Activated CD4-positive, alpha-beta T cell treated with anti-CD3 and anti-CD28 coated beads, Interleukin-2, amount 10 ng/mL, durations not matched to agents 24 days and 14 days (primary cell): ENCODE results near the gene SRGAP2C. TPM values are rescaled to one million over a fixed set of nuclear protein-coding genes. Genes with fewer than 3 reads are reported as not detected.
A peak's percentile ranks its signal among the peaks of the same experiment; 100 is the strongest.
"Not testable (repeated sequence)": the region's sequence is repeated elsewhere in the genome, so short reads cannot be mapped to it uniquely, and the experiment has no call there.

Source experiments
- DNase-seq: peaks from one replicate; pipeline ENCODE4 v3.0.0; 2022
- H3K27ac Mint-ChIP-seq: one replicate; pipeline ENCODE4 v1.8.0; 2022; ENCODE audit warnings: mild to moderate bottlenecking, mixed read lengths
- H3K27me3 Mint-ChIP-seq: one replicate; pipeline ENCODE4 v1.8.0; 2022; ENCODE audit warnings: mixed read lengths
- H3K36me3 Mint-ChIP-seq: one replicate; pipeline ENCODE4 v1.8.0; 2022; ENCODE audit warnings: low read depth, mild to moderate bottlenecking, mixed read lengths
- H3K4me1 Mint-ChIP-seq: one replicate; pipeline ENCODE4 v1.8.0; 2021; ENCODE audit warnings: mixed read lengths
- H3K4me3 Mint-ChIP-seq: one replicate; pipeline ENCODE4 v1.8.0; 2022; ENCODE audit warnings: mild to moderate bottlenecking, moderate library complexity, mixed read lengths
- H3K9me3 Mint-ChIP-seq: one replicate; pipeline ENCODE4 v1.8.0; 2021; ENCODE audit warnings: mixed read lengths
- intact Hi-C: fragments of 100-400 bp; cut with micrococcal nuclease; formaldehyde crosslinking; loops from one replicate; pipeline ENCODE4 v1.15.1; 2023
- total RNA-seq: library from RNA; stranded (reverse); gene quantifications from 2 replicates; pipeline ENCODE4 v1.2.3, GENCODE V29; 2022

Gene SRGAP2C
- 40.8 and 47.5 TPM in 2 replicates for total RNA-seq

GRCh38 chr1:121184290-121185127, at the start of gene SRGAP2C, which contains the start of gene FAM72B:
TSS of gene SRGAP2C (plus strand) at chr1:121184975. CDS start at chr1:121187447, 2,472 bp downstream.
TSS of gene FAM72B (minus strand) at chr1:121184340. CDS start at chr1:121183489, 851 bp downstream.
- peak; percentile 97 for DNase-seq
- H3K4me3 Mint-ChIP-seq: peak within 1 kb of the TSS; percentile 83
- H3K4me1 Mint-ChIP-seq, H3K36me3 Mint-ChIP-seq, intact Hi-C loops, H3K27me3 Mint-ChIP-seq, H3K9me3 Mint-ChIP-seq: not testable (repeated sequence)
- H3K27ac Mint-ChIP-seq: peak within 1 kb of the TSS; percentile 88

- H3K27me3 Mint-ChIP-seq, H3K36me3 Mint-ChIP-seq, intact Hi-C loops, H3K4me1 Mint-ChIP-seq, H3K27ac Mint-ChIP-seq, H3K9me3 Mint-ChIP-seq, DNase-seq, H3K4me3 Mint-ChIP-seq: not testable (repeated sequence)
Measured at GRCh38 chr1:121140393-121140792, 44.4 kb upstream of the SRGAP2C start.

GRCh38 chr1:121148489-121149190, 36.1 kb upstream of the SRGAP2C start:
- intact Hi-C loops, H3K9me3 Mint-ChIP-seq, H3K27me3 Mint-ChIP-seq, H3K4me3 Mint-ChIP-seq, H3K36me3 Mint-ChIP-seq, H3K4me1 Mint-ChIP-seq, H3K27ac Mint-ChIP-seq: not testable (repeated sequence)
- peak; percentile 51 for DNase-seq

- intact Hi-C loops, DNase-seq, H3K27ac Mint-ChIP-seq, H3K36me3 Mint-ChIP-seq, H3K4me3 Mint-ChIP-seq, H3K4me1 Mint-ChIP-seq, H3K27me3 Mint-ChIP-seq, H3K9me3 Mint-ChIP-seq: not testable (repeated sequence)
Measured at GRCh38 chr1:121151294-121151693, 33.5 kb upstream of the SRGAP2C start.

- H3K27me3 Mint-ChIP-seq, intact Hi-C loops, H3K9me3 Mint-ChIP-seq, H3K27ac Mint-ChIP-seq, H3K4me1 Mint-ChIP-seq, H3K36me3 Mint-ChIP-seq, DNase-seq, H3K4me3 Mint-ChIP-seq: not testable (repeated sequence)
Measured at GRCh38 chr1:121152788-121153187, 32.0 kb upstream of the SRGAP2C start.

- intact Hi-C loops, H3K27ac Mint-ChIP-seq, H3K36me3 Mint-ChIP-seq, H3K9me3 Mint-ChIP-seq, DNase-seq, H3K27me3 Mint-ChIP-seq, H3K4me1 Mint-ChIP-seq, H3K4me3 Mint-ChIP-seq: not testable (repeated sequence)
Measured at GRCh38 chr1:121154811-121155210, 30.0 kb upstream of the SRGAP2C start.

GRCh38 chr1:121155671-121156358, 29.0 kb upstream of the SRGAP2C start:
- H3K4me1 Mint-ChIP-seq, H3K36me3 Mint-ChIP-seq, H3K9me3 Mint-ChIP-seq, intact Hi-C loops, DNase-seq, H3K27ac Mint-ChIP-seq, H3K27me3 Mint-ChIP-seq, H3K4me3 Mint-ChIP-seq: not testable (repeated sequence)

- H3K27me3 Mint-ChIP-seq, H3K4me3 Mint-ChIP-seq, H3K27ac Mint-ChIP-seq, H3K36me3 Mint-ChIP-seq, intact Hi-C loops, H3K4me1 Mint-ChIP-seq, H3K9me3 Mint-ChIP-seq, DNase-seq: not testable (repeated sequence)
Measured at GRCh38 chr1:121156958-121157603, 27.7 kb upstream of the SRGAP2C start.

- H3K27me3 Mint-ChIP-seq, H3K4me1 Mint-ChIP-seq, intact Hi-C loops, H3K9me3 Mint-ChIP-seq, H3K4me3 Mint-ChIP-seq, DNase-seq, H3K27ac Mint-ChIP-seq, H3K36me3 Mint-ChIP-seq: not testable (repeated sequence)
Measured at GRCh38 chr1:121157609-121158008, 27.2 kb upstream of the SRGAP2C start.

GRCh38 chr1:121160118-121160517, 24.7 kb upstream of the SRGAP2C start:
- H3K27me3 Mint-ChIP-seq, H3K36me3 Mint-ChIP-seq, H3K27ac Mint-ChIP-seq, H3K4me1 Mint-ChIP-seq, intact Hi-C loops, DNase-seq, H3K9me3 Mint-ChIP-seq, H3K4me3 Mint-ChIP-seq: not testable (repeated sequence)

GRCh38 chr1:121161199-121161901, 23.4 kb upstream of the SRGAP2C start:
- intact Hi-C loops, H3K27ac Mint-ChIP-seq, H3K4me1 Mint-ChIP-seq, DNase-seq, H3K27me3 Mint-ChIP-seq, H3K4me3 Mint-ChIP-seq, H3K9me3 Mint-ChIP-seq, H3K36me3 Mint-ChIP-seq: not testable (repeated sequence)

- H3K4me1 Mint-ChIP-seq, DNase-seq, H3K4me3 Mint-ChIP-seq, intact Hi-C loops, H3K9me3 Mint-ChIP-seq, H3K27me3 Mint-ChIP-seq, H3K27ac Mint-ChIP-seq, H3K36me3 Mint-ChIP-seq: not testable (repeated sequence)
Measured at GRCh38 chr1:121163850-121164757, 20.7 kb upstream of the SRGAP2C start.
